ENCODE results near the gene ZFPL1. TPM values are rescaled to one million over a fixed set of nuclear protein-coding genes. Genes with fewer than 3 reads are reported as not detected.

The ZFPL1 gene
- total RNA-seq, 1 donor from 2014 or later, result 33.9 TPM

- no peaks in the 10 kb centered on the region for H3K36me3 Mint-ChIP-seq (ENCODE audit: unreplicated experiment)
- TF ChIP-seq CTCF (IDR thresholded peaks at IDR 0.05; ENCODE audit: partially characterized antibody, unreplicated experiment), result no peak
- peaks cover 11% of the 10 kb centered on the region for H3K27me3 Mint-ChIP-seq (ENCODE audit: unreplicated experiment)
- H3K9me3 Mint-ChIP-seq (ENCODE audit: unreplicated experiment), result peaks cover 2% of the 10 kb centered on the region
- H3K4me1 Mint-ChIP-seq (ENCODE audit: low read depth, unreplicated experiment), result peaks cover 8% of the 10 kb centered on the region
- H3K27ac Mint-ChIP-seq (ENCODE audit: unreplicated experiment), result no peak overlapping the region
- DNase-seq, result no peak
- H3K4me3 Mint-ChIP-seq (ENCODE audit: unreplicated experiment), result peak overlapping the region; percentile 40
Observed at GRCh38 chr11:65124480-65125196, 40.6 kb downstream of the ZFPL1 start.

GRCh38 chr11:65125197-65126056, 41.4 kb downstream of the ZFPL1 start:
- Mint-ChIP-seq H3K36me3 (ENCODE audit: unreplicated experiment) (no peaks in the 10 kb centered on the region), H3K27ac (ENCODE audit: unreplicated experiment) (no peak overlapping the region), H3K9me3 (ENCODE audit: unreplicated experiment) (peaks cover 2% of the 10 kb centered on the region), H3K4me3 (ENCODE audit: unreplicated experiment) (no peak overlapping the region), H3K27me3 (ENCODE audit: unreplicated experiment) (peaks cover 11% of the 10 kb centered on the region), H3K4me1 (ENCODE audit: low read depth, unreplicated experiment) (peaks cover 8% of the 10 kb centered on the region)
- DNase-seq, result no peak
- no peak for TF ChIP-seq CTCF (IDR thresholded peaks at IDR 0.05; ENCODE audit: partially characterized antibody, unreplicated experiment)

- no peaks in the 10 kb centered on the region for H3K36me3 Mint-ChIP-seq (ENCODE audit: unreplicated experiment)
- H3K4me1 Mint-ChIP-seq (ENCODE audit: low read depth, unreplicated experiment), result peaks cover 2% of the 10 kb centered on the region
- H3K4me3 Mint-ChIP-seq (ENCODE audit: unreplicated experiment), result no peak overlapping the region
- TF ChIP-seq CTCF (IDR thresholded peaks at IDR 0.05; ENCODE audit: partially characterized antibody, unreplicated experiment), result no peak
- H3K9me3 Mint-ChIP-seq (ENCODE audit: unreplicated experiment), result no peaks in the 10 kb centered on the region
- H3K27me3 Mint-ChIP-seq (ENCODE audit: unreplicated experiment), result peaks cover 11% of the 10 kb centered on the region
- no peak overlapping the region for H3K27ac Mint-ChIP-seq (ENCODE audit: unreplicated experiment)
- no peak for DNase-seq
Observed at GRCh38 chr11:65126624-65127274, 42.7 kb downstream of the ZFPL1 start.

GRCh38 chr11:65127473-65128181, 43.6 kb downstream of the ZFPL1 start:
- Mint-ChIP-seq H3K27ac (ENCODE audit: unreplicated experiment) (no peak overlapping the region), H3K4me3 (ENCODE audit: unreplicated experiment) (no peak overlapping the region), H3K4me1 (ENCODE audit: low read depth, unreplicated experiment) (peaks cover 3% of the 10 kb centered on the region), H3K27me3 (ENCODE audit: unreplicated experiment) (peaks cover 3% of the 10 kb centered on the region), H3K9me3 (ENCODE audit: unreplicated experiment) (no peaks in the 10 kb centered on the region), H3K36me3 (ENCODE audit: unreplicated experiment) (no peaks in the 10 kb centered on the region)
- no peak for TF ChIP-seq CTCF (IDR thresholded peaks at IDR 0.05; ENCODE audit: partially characterized antibody, unreplicated experiment)
- no peak for DNase-seq

Data from glutamatergic neuron (in vitro differentiated cells).